GM23248 (cell line): ENCODE data around the gene TLE5. TPM values are rescaled to one million over a fixed set of nuclear protein-coding genes. Genes with fewer than 3 reads are reported as not detected.
"Not testable (repeated sequence)": the region's sequence is repeated elsewhere in the genome, so short reads cannot be mapped to it uniquely, and the experiment has no call there.

Experiments
- DNase-seq: peaks from one replicate; pipeline ENCODE4 v3.0.0-alpha.2; 2015
- H2AFZ ChIP-seq: fragments of 200-600 bp; sonication (generic); 2 replicates; pipeline ENCODE4 v1.6.1; 2016; ENCODE audit warnings: antibody characterized with exemption
- H3F3A ChIP-seq: fragments of 200-600 bp; sonication (generic); 2 replicates; pipeline ENCODE4 v1.6.1; 2016; ENCODE audit warnings: mild to moderate bottlenecking, antibody characterized with exemption, mixed run types; ENCODE audit not compliant: insufficient read depth
- H3K27ac ChIP-seq: fragments of 200-600 bp; sonication (generic); 2 replicates; pipeline ENCODE4 v1.5.1; 2016; ENCODE audit warnings: mild to moderate bottlenecking
- H3K27me3 ChIP-seq: fragments of 200-600 bp; sonication (generic); replicated peaks from 2 replicates; pipeline ENCODE4 v1.6.1; 2016; ENCODE audit warnings: mild to moderate bottlenecking; ENCODE audit not compliant: insufficient read depth
- H3K36me3 ChIP-seq: fragments of 200-600 bp; sonication (generic); 2 replicates; pipeline ENCODE4 v1.6.1; 2016; ENCODE audit warnings: low read depth, mild to moderate bottlenecking
- H3K4me1 ChIP-seq: fragments of 200-600 bp; sonication (generic); 2 replicates; pipeline ENCODE4 v1.6.1; 2016; ENCODE audit warnings: mild to moderate bottlenecking; ENCODE audit not compliant: insufficient read depth
- H3K4me2 ChIP-seq: fragments of 200-600 bp; sonication (generic); one replicate; pipeline ENCODE4 v1.6.1; 2016; ENCODE audit warnings: mild to moderate bottlenecking; ENCODE audit not compliant: unreplicated experiment
- H3K4me3 ChIP-seq: fragments of 200-600 bp; sonication (generic); 2 replicates; pipeline ENCODE4 v1.5.1; 2016; ENCODE audit warnings: mild to moderate bottlenecking
- H3K79me2 ChIP-seq: fragments of 200-600 bp; sonication (generic); 2 replicates; pipeline ENCODE4 v1.6.1; 2016; ENCODE audit warnings: mild to moderate bottlenecking; ENCODE audit not compliant: insufficient read depth
- H3K9ac ChIP-seq: fragments of 200-600 bp; sonication (generic); 2 replicates; pipeline ENCODE4 v1.6.1; 2016; ENCODE audit warnings: mild to moderate bottlenecking
- H3K9me2 ChIP-seq: fragments of 200-600 bp; sonication (generic); 2 replicates; pipeline ENCODE4 v1.6.1; 2016; ENCODE audit warnings: mixed run types, mild to moderate bottlenecking, moderate library complexity; ENCODE audit not compliant: insufficient read depth
- H3K9me3 ChIP-seq: fragments of 200-600 bp; sonication (generic); one replicate; pipeline ENCODE4 v1.6.1; 2017; ENCODE audit warnings: low read depth
- H4K20me1 ChIP-seq: fragments of 200-600 bp; sonication (generic); 2 replicates; pipeline ENCODE4 v1.6.0; 2016; ENCODE audit not compliant: insufficient read depth
- EZH2 ChIP-seq: fragments of 200-600 bp; sonication (generic); IDR thresholded peaks from 2 replicates; pipeline ENCODE4 v1.6.1; 2018; ENCODE audit warnings: antibody characterized with exemption, mild to moderate bottlenecking; ENCODE audit not compliant: insufficient read depth, poor library complexity, severe bottlenecking
- EZH2phosphoT487 ChIP-seq: fragments of 200-600 bp; sonication (generic); IDR thresholded peaks from 2 replicates; pipeline ENCODE4 v1.6.1; 2018; ENCODE audit warnings: antibody characterized with exemption, moderate library complexity, mild to moderate bottlenecking, low read depth; ENCODE audit not compliant: insufficient read depth
- WGBS, 2 experiments: methylation state at CpG; one replicate each; pipeline ENCODE4 v1.1.6; 2015 to 2017; ENCODE audit warnings: low lambda C conversion rate in 2 of 2, low coverage in 1 of 2; ENCODE audit errors: missing lambda C conversion rate in 2 of 2; 5-methylcytosine and 5-hydroxymethylcytosine counted together
- in situ Hi-C: fragments of 300-500 bp; cut with MboI; formaldehyde crosslinking; loops from 2 replicates; pipeline ENCODE4 v1.15.0; 2020
- polyA plus RNA-seq: library from polyadenylated mRNA; unstranded; fragments of >200 nt; fragmentation: Nextera tagmentation; extraction: Ambion mirVana; gene quantifications from 2 replicates; pipeline ENCODE4 v1.2.1, GENCODE V29; 2016
- total RNA-seq: library from RNA; depleted of rRNA; stranded (reverse); fragments of >200 nt; shearing (Covaris generic); gene quantifications from 2 replicates; pipeline ENCODE4 v1.2.3, GENCODE V29; 2014

Gene TLE5
- total and polyA plus RNA-seq, 2 experiments from 2014 or later = 133 to 337 TPM

DNA sequence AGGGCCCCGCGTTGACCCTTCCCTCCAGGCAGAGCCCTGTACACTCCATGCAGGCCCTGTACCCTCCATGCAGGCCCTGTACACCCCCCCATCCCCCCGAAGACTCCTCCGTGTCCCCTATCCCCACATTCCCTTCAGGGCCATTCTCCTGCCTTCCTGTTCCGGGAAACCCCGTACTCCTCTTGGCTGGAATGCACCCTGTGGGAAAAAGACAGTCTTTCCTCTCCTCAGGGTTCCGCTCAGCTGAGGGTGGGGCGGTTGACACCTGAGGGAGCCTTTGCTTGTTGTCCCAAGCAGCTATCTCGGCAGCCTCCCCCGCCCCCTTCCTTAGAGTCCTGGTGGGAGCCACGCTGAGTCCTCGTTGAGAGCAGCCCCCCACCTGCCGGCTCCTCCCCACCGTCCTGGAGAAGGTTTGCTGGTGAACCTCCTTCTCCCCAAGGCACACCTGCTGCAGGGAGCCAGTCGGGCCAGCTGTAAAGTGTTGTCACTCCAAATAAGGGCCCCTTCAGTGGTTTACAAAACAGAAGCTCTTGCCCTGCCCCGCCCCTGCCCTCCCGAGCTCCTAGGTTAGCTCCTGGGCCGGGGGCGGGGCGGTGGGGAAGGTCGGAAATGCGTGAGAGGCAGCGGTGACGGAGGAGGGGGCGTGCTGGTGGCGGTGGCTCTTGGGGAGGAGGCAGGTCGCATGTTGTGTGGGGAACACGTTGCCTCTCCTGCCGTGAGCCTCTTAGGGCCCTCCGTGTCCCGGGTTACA lies 33.3 kb upstream of the TLE5 start:
- DNase-seq = peak; percentile 35
- WGBS, 2 experiments = 6 to 12% methylated on average over 10 to 31 of the region's 31 CpGs
- Histone ChIP-seq H3K4me2 (peak overlapping the region; percentile 94), H3K27me3 (no peaks in the 10 kb centered on the region), H3K79me2 (peaks cover 62% of the 10 kb centered on the region), H3F3A (no peaks in the 10 kb centered on the region), H3K9ac (peak overlapping the region; percentile 98), H3K4me1 (peaks cover 24% of the 10 kb centered on the region), H3K36me3 (no peaks in the 10 kb centered on the region), H3K4me3 (peak overlapping the region; percentile 85), H4K20me1 (no peaks in the 10 kb centered on the region; the same call in 1 of the 2 replicates), H3K27ac (no peak overlapping the region), H3K9me2 (no peaks in the 10 kb centered on the region), H3K9me3 (no peaks in the 10 kb centered on the region), H2AFZ (no peak overlapping the region)
- TF ChIP-seq EZH2phosphoT487 (no peak), EZH2 (no peak)
- in situ Hi-C loops = no loop called here

DNA sequence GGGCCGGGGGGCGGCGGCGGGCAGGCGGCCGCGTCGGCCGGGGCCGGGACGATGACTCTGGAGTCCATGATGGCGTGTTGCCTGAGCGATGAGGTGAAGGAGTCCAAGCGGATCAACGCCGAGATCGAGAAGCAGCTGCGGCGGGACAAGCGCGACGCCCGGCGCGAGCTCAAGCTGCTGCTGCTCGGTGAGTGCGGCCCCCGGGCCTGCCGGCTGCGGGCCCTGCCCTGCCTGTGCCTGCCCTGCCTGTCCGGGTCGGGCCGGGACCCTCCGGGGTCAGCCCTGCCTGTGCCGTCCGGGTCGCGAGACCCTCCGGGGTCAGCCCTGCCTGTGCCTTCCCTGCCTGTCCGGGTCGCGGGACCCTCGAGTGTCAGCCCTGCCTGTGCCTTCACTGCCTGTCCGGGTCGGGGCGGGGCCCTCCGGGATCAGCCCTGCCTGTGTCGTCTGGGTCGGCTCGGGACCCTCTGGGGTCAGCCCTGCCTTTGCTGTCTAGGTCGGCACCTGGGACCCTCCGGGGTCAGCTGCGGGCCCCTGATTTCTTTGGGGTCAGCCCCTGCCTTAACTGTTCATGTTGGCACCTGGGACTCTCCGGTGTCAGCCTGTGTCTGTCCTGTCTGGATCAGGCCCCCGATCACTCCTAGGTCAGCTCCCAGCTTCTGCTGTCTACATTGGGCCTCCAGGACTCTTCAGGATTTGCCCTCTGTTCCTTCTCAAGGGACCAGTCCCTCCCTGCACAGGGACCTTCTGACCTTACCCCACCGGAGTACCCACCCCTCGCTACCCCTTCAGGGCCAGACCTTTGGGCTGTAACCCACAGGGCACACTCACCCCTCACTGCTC lies 32.5 kb upstream of the TLE5 start:
- peaks cover 54% of the 10 kb centered on the region for H3K79me2 ChIP-seq
- TF ChIP-seq EZH2phosphoT487 = no peak
- TF ChIP-seq EZH2 = no peak
- H3K9me2 ChIP-seq = no peaks in the 10 kb centered on the region
- WGBS, 2 experiments = 1 to 4% methylated on average over 29 to 32 of the region's 57 CpGs
- peaks cover 24% of the 10 kb centered on the region for H3K4me1 ChIP-seq
- in situ Hi-C loops = no loop called here
- peak overlapping the region; percentile 85 for H3K4me3 ChIP-seq
- DNase-seq = peak; percentile 76
- peak overlapping the region; percentile 61 for H3K27ac ChIP-seq
- H3F3A ChIP-seq = no peaks in the 10 kb centered on the region
- H3K4me2 ChIP-seq = peak overlapping the region; percentile 94
- no peaks in the 10 kb centered on the region for H3K36me3 ChIP-seq
- no peak overlapping the region for H2AFZ ChIP-seq
- H3K9me3 ChIP-seq = no peaks in the 10 kb centered on the region
- H3K9ac ChIP-seq = peak overlapping the region; percentile 98
- no peaks in the 10 kb centered on the region; the same call in 1 of the 2 replicates for H4K20me1 ChIP-seq
- no peaks in the 10 kb centered on the region for H3K27me3 ChIP-seq

DNA sequence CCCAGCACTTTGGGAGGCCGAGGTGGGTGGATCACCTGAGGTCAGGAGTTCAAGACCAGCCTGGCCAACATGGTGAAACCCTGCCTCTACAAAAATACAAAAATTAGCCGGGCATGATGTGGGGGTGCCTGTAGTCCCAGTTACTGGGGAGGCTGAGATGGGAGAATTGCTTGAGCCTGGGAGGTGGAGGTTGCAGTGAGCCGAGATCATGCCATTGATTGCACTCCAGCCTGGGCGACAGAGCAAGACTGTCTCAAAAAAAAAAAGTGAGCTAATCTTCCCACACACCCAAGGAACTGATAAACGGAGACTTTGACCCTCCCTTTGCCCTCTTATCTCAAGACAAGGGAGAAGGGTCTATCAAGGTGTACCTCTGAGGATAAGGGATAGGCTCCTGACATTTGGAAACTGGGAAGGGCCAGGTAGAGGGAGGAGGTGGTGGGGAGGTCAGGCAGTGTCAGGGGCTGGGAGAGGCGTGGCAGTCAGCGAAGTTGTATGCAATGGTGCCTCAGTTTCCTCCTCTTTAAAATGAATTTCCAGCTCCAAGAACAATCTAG lies 27.1 kb upstream of the TLE5 start:
- H3K9ac ChIP-seq, H2AFZ ChIP-seq, H4K20me1 ChIP-seq, DNase-seq, H3K9me2 ChIP-seq, H3K36me3 ChIP-seq, H3K79me2 ChIP-seq, H3K4me1 ChIP-seq, H3K27ac ChIP-seq, H3K4me2 ChIP-seq, H3K27me3 ChIP-seq, H3K4me3 ChIP-seq, H3F3A ChIP-seq, in situ Hi-C loops, H3K9me3 ChIP-seq: not testable (repeated sequence)
- 70 to 78% methylated on average over 7 of the region's 7 CpGs for WGBS, 2 experiments

DNA sequence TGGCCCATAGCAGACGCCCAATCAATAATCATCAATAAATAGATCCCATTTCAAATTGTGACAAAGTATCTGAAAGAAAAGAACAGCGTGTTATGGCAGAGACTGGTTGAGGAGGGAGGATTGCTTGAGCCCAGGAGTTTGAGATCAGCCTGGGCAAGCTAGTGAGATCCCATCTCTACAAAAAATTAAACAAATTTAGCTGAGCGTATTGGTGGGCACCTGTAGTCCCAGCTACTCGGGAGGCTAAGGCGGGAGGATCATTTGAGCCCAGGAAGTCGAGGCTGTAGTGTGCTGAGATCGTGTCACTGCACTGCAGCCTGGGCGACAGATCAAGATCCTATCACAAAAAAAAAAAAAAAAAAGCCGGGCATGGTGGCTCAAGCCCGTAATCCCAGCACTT lies 25.5 kb upstream of the TLE5 start:
- H3K9me2 ChIP-seq = no peaks in the 10 kb centered on the region
- no peaks in the 10 kb centered on the region for H3K79me2 ChIP-seq
- in situ Hi-C loops = no loop called here
- no peaks in the 10 kb centered on the region for H4K20me1 ChIP-seq
- no peaks in the 10 kb centered on the region for H3F3A ChIP-seq
- TF ChIP-seq EZH2phosphoT487 = no peak
- TF ChIP-seq EZH2 = no peak
- H3K4me3 ChIP-seq = no peak overlapping the region
- H3K9me3 ChIP-seq = no peaks in the 10 kb centered on the region
- WGBS, 2 experiments = 70 to 73% methylated on average over 10 of the region's 10 CpGs
- H3K4me1 ChIP-seq = no peaks in the 10 kb centered on the region
- no peak overlapping the region for H3K9ac ChIP-seq
- no peak overlapping the region for H2AFZ ChIP-seq
- no peak overlapping the region for H3K4me2 ChIP-seq
- H3K27ac ChIP-seq = no peak overlapping the region
- H3K27me3 ChIP-seq = no peaks in the 10 kb centered on the region
- no peaks in the 10 kb centered on the region for H3K36me3 ChIP-seq
- DNase-seq = no peak
